Stomach (tissue), 4 donors: ENCODE measurements around the gene AKAP9.

Experiments
- EP300 ChIP-seq: sonication (generic); formaldehyde crosslinking; IDR thresholded peaks from one replicate; pipeline ENCODE4 v1.6.1; 2017; ENCODE audit warnings: antibody characterized with exemption
- POLR2A ChIP-seq, 4 donors: fragments of 450-650 bp; IDR thresholded peaks; one replicate each; pipeline ENCODE4 v1.6.1; 2016; ENCODE audit warnings: antibody characterized with exemption in 4 of 4, control low read depth in 2 of 4, mild to moderate bottlenecking in 1 of 4, moderate library complexity in 1 of 4
- POLR2AphosphoS5 ChIP-seq, 3 donors: sonication (generic); formaldehyde crosslinking; IDR thresholded peaks; one replicate each; pipeline ENCODE4 v1.6.1; 2016; ENCODE audit warnings: antibody characterized with exemption in 3 of 3
- TF ChIP-seq, protein P1 (sequence below), 7 experiments: fragments of 450-650 bp in 4 of 7; fragments of 200-600 bp in 3 of 7; sonication (generic) in 3 of 7; IDR thresholded peaks; one replicate each; pipeline ENCODE4 v1.5.1; 2016 to 2019; ENCODE audit warnings: antibody characterized with exemption in 7 of 7, control low read depth in 2 of 7, mild to moderate bottlenecking in 1 of 7

DNA sequence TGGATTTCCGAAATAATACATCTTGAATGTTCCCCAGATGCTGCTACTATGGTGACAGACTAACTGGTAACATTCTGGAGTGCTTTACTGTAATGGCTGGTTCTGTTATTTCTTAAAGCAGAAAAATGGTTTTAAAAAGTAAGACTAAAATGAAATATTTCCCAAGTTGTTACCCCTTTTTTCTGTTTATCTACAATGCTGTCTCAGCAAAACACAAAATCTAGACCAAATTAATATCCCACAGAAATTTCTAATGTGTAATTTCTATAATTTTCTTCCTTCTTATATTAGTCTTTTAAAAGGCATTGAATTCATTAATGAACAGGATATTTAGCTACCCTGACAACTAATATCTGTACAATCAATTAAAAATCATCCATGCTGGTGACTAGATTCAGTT, 41.1 kb upstream of the AKAP9 start:
- TF ChIP-seq POLR2A (IDR thresholded peaks at IDR 0.05) (no peak), EP300 (no peak), POLR2AphosphoS5 (IDR thresholded peaks at IDR 0.05) (no peak)
- TF ChIP-seq, protein P1, sequence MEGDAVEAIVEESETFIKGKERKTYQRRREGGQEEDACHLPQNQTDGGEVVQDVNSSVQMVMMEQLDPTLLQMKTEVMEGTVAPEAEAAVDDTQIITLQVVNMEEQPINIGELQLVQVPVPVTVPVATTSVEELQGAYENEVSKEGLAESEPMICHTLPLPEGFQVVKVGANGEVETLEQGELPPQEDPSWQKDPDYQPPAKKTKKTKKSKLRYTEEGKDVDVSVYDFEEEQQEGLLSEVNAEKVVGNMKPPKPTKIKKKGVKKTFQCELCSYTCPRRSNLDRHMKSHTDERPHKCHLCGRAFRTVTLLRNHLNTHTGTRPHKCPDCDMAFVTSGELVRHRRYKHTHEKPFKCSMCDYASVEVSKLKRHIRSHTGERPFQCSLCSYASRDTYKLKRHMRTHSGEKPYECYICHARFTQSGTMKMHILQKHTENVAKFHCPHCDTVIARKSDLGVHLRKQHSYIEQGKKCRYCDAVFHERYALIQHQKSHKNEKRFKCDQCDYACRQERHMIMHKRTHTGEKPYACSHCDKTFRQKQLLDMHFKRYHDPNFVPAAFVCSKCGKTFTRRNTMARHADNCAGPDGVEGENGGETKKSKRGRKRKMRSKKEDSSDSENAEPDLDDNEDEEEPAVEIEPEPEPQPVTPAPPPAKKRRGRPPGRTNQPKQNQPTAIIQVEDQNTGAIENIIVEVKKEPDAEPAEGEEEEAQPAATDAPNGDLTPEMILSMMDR (IDR thresholded peaks at IDR 0.05): no peak
